Kidney tubule cell (primary cell): ENCODE data around the gene ZHX3.
"Not testable (repeated sequence)": the region's sequence is repeated elsewhere in the genome, so short reads cannot be mapped to it uniquely, and the experiment has no call there.

Experiments
- DNase-seq: peaks from one replicate; pipeline ENCODE4 v3.0.0-alpha.2; 2018; ENCODE audit warnings: low spot score

The ZHX3 gene

GRCh38 chr20:41134362-41135186 is 183.0 kb downstream of the ZHX3 start:
- peak; percentile 39 for DNase-seq

GRCh38 chr20:41133709-41134361 is 183.7 kb downstream of the ZHX3 start:
- DNase-seq = no peak

- DNase-seq = not testable (repeated sequence)
Measured at GRCh38 chr20:41132388-41132775, 185.1 kb downstream of the ZHX3 start.

- DNase-seq = peak; percentile 29
Measured at GRCh38 chr20:41131594-41132387, 185.7 kb downstream of the ZHX3 start.
